Stimulated activated CD4-positive, alpha-beta T cell treated with anti-CD3 and anti-CD28 coated beads, Interleukin-15, amount 100 ng/mL, for 24 hours (primary cell): ENCODE results near the gene ARL4C.

Experiments
- DNase-seq: peaks from one replicate; pipeline ENCODE4 v3.0.0-alpha.2; 2020

ARL4C gene

GRCh38 chr2:234444893-234445292 lies 52.0 kb downstream of the ARL4C start:
- peak; percentile 64 for DNase-seq

GRCh38 chr2:234444242-234444730 lies 52.6 kb downstream of the ARL4C start:
- no peak for DNase-seq
